Measurements from ENCODE around the gene HMGB2. TPM values are rescaled to one million over a fixed set of nuclear protein-coding genes. Genes with fewer than 3 reads are reported as not detected.

Gene HMGB2
- total and polyA plus RNA-seq, 2 experiments from 2014 or later: 50.9 to 87.0 TPM

- Histone ChIP-seq H3K4me3 (peak overlapping the region; percentile 60), H3K9me2 (replicated peaks; ENCODE audit: insufficient read depth) (no peaks in the 10 kb centered on the region), H4K20me1 (ENCODE audit: insufficient read depth, poor library complexity, severe bottlenecking) (peaks cover 5% of the 10 kb centered on the region), H3K4me1 (ENCODE audit: insufficient read depth) (peaks cover 11% of the 10 kb centered on the region), H2AFZ (no peak overlapping the region), H3K9me3 (ENCODE audit: low read depth) (no peaks in the 10 kb centered on the region), H3K79me2 (peaks cover 37% of the 10 kb centered on the region), H3K27me3 (no peaks in the 10 kb centered on the region), H3K36me3 (replicated peaks; ENCODE audit: insufficient read depth, low read depth) (no peaks in the 10 kb centered on the region), H3K27ac (peak overlapping the region; percentile 99), H3K4me2 (peak overlapping the region; percentile 84)
- DNase-seq (ENCODE audit: low spot score): no peak
- TF ChIP-seq EZH2phosphoT487 (IDR thresholded peaks at IDR 0.05; ENCODE audit: low read depth, severe bottlenecking, unreplicated experiment) (no peak), EZH2 (IDR thresholded peaks at IDR 0.05; ENCODE audit: borderline replicate concordance) (no peak)
- TF ChIP-seq, protein P1, sequence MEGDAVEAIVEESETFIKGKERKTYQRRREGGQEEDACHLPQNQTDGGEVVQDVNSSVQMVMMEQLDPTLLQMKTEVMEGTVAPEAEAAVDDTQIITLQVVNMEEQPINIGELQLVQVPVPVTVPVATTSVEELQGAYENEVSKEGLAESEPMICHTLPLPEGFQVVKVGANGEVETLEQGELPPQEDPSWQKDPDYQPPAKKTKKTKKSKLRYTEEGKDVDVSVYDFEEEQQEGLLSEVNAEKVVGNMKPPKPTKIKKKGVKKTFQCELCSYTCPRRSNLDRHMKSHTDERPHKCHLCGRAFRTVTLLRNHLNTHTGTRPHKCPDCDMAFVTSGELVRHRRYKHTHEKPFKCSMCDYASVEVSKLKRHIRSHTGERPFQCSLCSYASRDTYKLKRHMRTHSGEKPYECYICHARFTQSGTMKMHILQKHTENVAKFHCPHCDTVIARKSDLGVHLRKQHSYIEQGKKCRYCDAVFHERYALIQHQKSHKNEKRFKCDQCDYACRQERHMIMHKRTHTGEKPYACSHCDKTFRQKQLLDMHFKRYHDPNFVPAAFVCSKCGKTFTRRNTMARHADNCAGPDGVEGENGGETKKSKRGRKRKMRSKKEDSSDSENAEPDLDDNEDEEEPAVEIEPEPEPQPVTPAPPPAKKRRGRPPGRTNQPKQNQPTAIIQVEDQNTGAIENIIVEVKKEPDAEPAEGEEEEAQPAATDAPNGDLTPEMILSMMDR (IDR thresholded peaks at IDR 0.05; ENCODE audit: poor library complexity): no peak
- 79% methylated on average over 6 of the region's 6 CpGs for WGBS (ENCODE audit: low lambda C conversion rate, missing lambda C conversion rate)
Observed at GRCh38 chr4:173332021-173332487, 2.1 kb downstream of the HMGB2 start.

DNA sequence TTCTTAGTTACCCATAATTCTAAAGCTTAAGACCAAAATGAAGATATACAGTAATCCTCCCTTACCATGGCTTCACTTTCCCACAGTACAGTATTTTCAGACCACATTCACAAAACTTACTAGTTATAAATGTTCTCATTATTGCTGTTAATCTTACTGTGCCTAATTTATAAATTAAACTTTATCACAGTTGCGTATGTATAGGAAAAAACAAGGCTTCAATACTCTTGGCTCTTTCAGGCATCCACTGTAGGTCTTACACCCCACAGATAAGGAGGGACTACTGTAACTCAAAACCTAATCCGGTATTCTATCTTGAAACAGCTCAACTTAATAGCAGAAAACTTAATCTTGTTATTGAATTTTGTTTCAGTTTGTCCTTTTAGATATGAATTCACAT lies 3.6 kb downstream of the HMGB2 start:
- H3K79me2 ChIP-seq: peaks cover 37% of the 10 kb centered on the region
- no peak overlapping the region for H2AFZ ChIP-seq
- H3K36me3 ChIP-seq (replicated peaks; ENCODE audit: insufficient read depth, low read depth): no peaks in the 10 kb centered on the region
- no peak for TF ChIP-seq EZH2phosphoT487 (IDR thresholded peaks at IDR 0.05; ENCODE audit: low read depth, severe bottlenecking, unreplicated experiment)
- TF ChIP-seq, protein P1 (IDR thresholded peaks at IDR 0.05; ENCODE audit: poor library complexity): no peak
- TF ChIP-seq EZH2 (IDR thresholded peaks at IDR 0.05; ENCODE audit: borderline replicate concordance): no peak
- H3K27me3 ChIP-seq: no peaks in the 10 kb centered on the region
- no peak for DNase-seq (ENCODE audit: low spot score)
- 95% methylated on average over 2 of the region's 2 CpGs for WGBS (ENCODE audit: low lambda C conversion rate, missing lambda C conversion rate)
- H3K4me2 ChIP-seq: no peak overlapping the region
- H3K27ac ChIP-seq: no peak overlapping the region
- no peak overlapping the region for H3K4me3 ChIP-seq
- H3K9me2 ChIP-seq (replicated peaks; ENCODE audit: insufficient read depth): no peaks in the 10 kb centered on the region
- no peaks in the 10 kb centered on the region for H3K9me3 ChIP-seq (ENCODE audit: low read depth)
- peaks cover 5% of the 10 kb centered on the region for H4K20me1 ChIP-seq (ENCODE audit: insufficient read depth, poor library complexity, severe bottlenecking)
- H3K4me1 ChIP-seq (ENCODE audit: insufficient read depth): peaks cover 11% of the 10 kb centered on the region

DNA sequence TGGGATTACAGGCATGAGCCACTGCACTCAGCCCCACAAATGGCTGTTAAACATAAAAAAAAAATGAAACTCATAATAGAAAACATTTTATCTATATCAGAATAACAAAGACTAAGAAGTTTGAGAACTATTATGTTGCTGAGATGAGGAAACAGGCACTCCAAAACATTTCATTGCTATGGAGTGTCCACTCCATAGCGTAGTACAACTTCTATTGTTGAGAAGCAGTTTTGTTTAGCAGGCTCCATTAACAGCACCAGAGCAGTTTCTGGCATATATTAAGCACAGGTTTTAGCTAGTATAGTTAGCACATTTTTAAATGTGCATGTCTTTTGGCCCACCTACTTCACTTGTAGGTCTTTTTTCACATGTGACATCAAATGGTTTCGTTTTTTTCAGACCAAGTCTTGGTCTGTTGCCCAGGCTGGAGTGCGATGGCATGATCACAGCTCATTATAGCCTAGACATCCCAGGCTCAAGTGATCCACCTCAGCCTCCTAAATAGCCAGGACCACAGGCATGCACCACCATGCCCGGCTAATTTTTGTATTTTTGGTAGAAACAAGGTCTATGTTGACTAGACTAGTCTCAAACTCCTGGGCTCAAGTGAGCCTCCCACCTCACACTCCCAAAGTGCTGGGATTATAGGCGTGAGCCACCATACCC lies 5.8 kb downstream of the HMGB2 start:
- H3K4me3 ChIP-seq: no peak overlapping the region
- H3K4me1 ChIP-seq (ENCODE audit: insufficient read depth): peaks cover 11% of the 10 kb centered on the region
- TF ChIP-seq, protein P1 (IDR thresholded peaks at IDR 0.05; ENCODE audit: poor library complexity): no peak
- TF ChIP-seq EZH2phosphoT487 (IDR thresholded peaks at IDR 0.05; ENCODE audit: low read depth, severe bottlenecking, unreplicated experiment) (no peak), EZH2 (IDR thresholded peaks at IDR 0.05; ENCODE audit: borderline replicate concordance) (no peak)
- no peaks in the 10 kb centered on the region for H3K9me3 ChIP-seq (ENCODE audit: low read depth)
- no peak overlapping the region for H2AFZ ChIP-seq
- no peaks in the 10 kb centered on the region for H3K9me2 ChIP-seq (replicated peaks; ENCODE audit: insufficient read depth)
- H3K36me3 ChIP-seq (replicated peaks; ENCODE audit: insufficient read depth, low read depth): no peaks in the 10 kb centered on the region
- no peak for DNase-seq (ENCODE audit: low spot score)
- H3K27ac ChIP-seq: no peak overlapping the region
- WGBS (ENCODE audit: low lambda C conversion rate, missing lambda C conversion rate): 96% methylated on average over 5 of the region's 5 CpGs
- no peaks in the 10 kb centered on the region for H3K27me3 ChIP-seq
- H4K20me1 ChIP-seq (ENCODE audit: insufficient read depth, poor library complexity, severe bottlenecking): peaks cover 4% of the 10 kb centered on the region
- H3K4me2 ChIP-seq: no peak overlapping the region
- H3K79me2 ChIP-seq: peaks cover 36% of the 10 kb centered on the region

Measured in hepatocyte (in vitro differentiated cells).